IPS DF 6.9 (cell line): Measurements from ENCODE around the gene MAPT.
"Not testable (repeated sequence)": the region's sequence is repeated elsewhere in the genome, so short reads cannot be mapped to it uniquely, and the experiment has no call there.

Experiments used
- DNase-seq: peaks from one replicate; pipeline ENCODE4 v3.0.0-alpha.2; 2013; ENCODE audit warnings: low read depth, low spot score
- H3K27ac ChIP-seq: one replicate; pipeline ENCODE4 v1.5.1; 2013; ENCODE audit warnings: low read length, control low read depth
- H3K27me3 ChIP-seq: 2 replicates; pipeline ENCODE4 v1.6.1; 2013; ENCODE audit warnings: mild to moderate bottlenecking, low read length; ENCODE audit not compliant: control insufficient read depth, insufficient read depth
- H3K36me3 ChIP-seq: 2 replicates; pipeline ENCODE4 v1.6.1; 2013; ENCODE audit warnings: low read length; ENCODE audit not compliant: control insufficient read depth, insufficient read depth
- H3K4me1 ChIP-seq: 2 replicates; pipeline ENCODE4 v1.6.1; 2013; ENCODE audit warnings: low read length; ENCODE audit not compliant: control insufficient read depth, insufficient read depth
- H3K4me3 ChIP-seq: 2 replicates; pipeline ENCODE4 v1.5.1; 2013; ENCODE audit warnings: mild to moderate bottlenecking, low read length
- H3K9me3 ChIP-seq: 2 replicates; pipeline ENCODE4 v1.6.1; 2013; ENCODE audit warnings: low read length, inconsistent platforms; ENCODE audit not compliant: control insufficient read depth, insufficient read depth
- WGBS: extraction: QIAGEN DNeasy Blood & Tissue Kit; methylation state at CpG from one replicate; pipeline ENCODE4 v1.1.7; 2013; ENCODE audit warnings: mixed read lengths, missing lambda C conversion rate; ENCODE audit not compliant: insufficient read length, insufficient coverage; 5-methylcytosine and 5-hydroxymethylcytosine counted together

Gene MAPT

GRCh38 chr17:45910667-45911066 is 16.3 kb downstream of the MAPT start:
- Histone ChIP-seq H3K4me3 (no peak overlapping the region), H3K36me3 (no peaks in the 10 kb centered on the region), H3K9me3 (no peaks in the 10 kb centered on the region), H3K27ac (no peak overlapping the region), H3K4me1 (no peaks in the 10 kb centered on the region; the same call in 1 of the 2 replicates), H3K27me3 (no peaks in the 10 kb centered on the region)
- no CpG with 5 or more reads among the region's 3 CpGs for WGBS
- no peak for DNase-seq

- Histone ChIP-seq H3K27me3 (no peaks in the 10 kb centered on the region), H3K4me3 (no peak overlapping the region), H3K9me3 (no peaks in the 10 kb centered on the region), H3K36me3 (no peaks in the 10 kb centered on the region), H3K4me1 (no peaks in the 10 kb centered on the region; the same call in 1 of the 2 replicates), H3K27ac (no peak overlapping the region)
- no peak for DNase-seq
Measured at GRCh38 chr17:45912319-45912718, 18.0 kb downstream of the MAPT start.

- H3K36me3 ChIP-seq, H3K4me1 ChIP-seq, DNase-seq, H3K9me3 ChIP-seq, H3K4me3 ChIP-seq, H3K27me3 ChIP-seq, H3K27ac ChIP-seq: not testable (repeated sequence)
- WGBS, result no CpG with 5 or more reads among the region's 5 CpGs
Measured at GRCh38 chr17:45913030-45913429, 18.7 kb downstream of the MAPT start.

GRCh38 chr17:45914047-45914717 is 19.8 kb downstream of the MAPT start:
- H3K27ac ChIP-seq, result no peak overlapping the region
- no peaks in the 10 kb centered on the region for H3K27me3 ChIP-seq
- H3K9me3 ChIP-seq, result no peaks in the 10 kb centered on the region
- no peaks in the 10 kb centered on the region for H3K36me3 ChIP-seq
- no peak for DNase-seq
- H3K4me3 ChIP-seq, result no peak overlapping the region
- no peaks in the 10 kb centered on the region for H3K4me1 ChIP-seq
- no CpG with 5 or more reads among the region's 10 CpGs for WGBS

- Histone ChIP-seq H3K27me3 (no peaks in the 10 kb centered on the region), H3K36me3 (no peaks in the 10 kb centered on the region), H3K4me1 (no peaks in the 10 kb centered on the region), H3K9me3 (no peaks in the 10 kb centered on the region), H3K27ac (no peak overlapping the region), H3K4me3 (no peak overlapping the region)
- WGBS, result 100% methylated on average over 2 of the region's 4 CpGs
- no peak for DNase-seq
Measured at GRCh38 chr17:45915263-45915662, 20.9 kb downstream of the MAPT start.

- no peaks in the 10 kb centered on the region for H3K27me3 ChIP-seq
- WGBS, result no CpG with 5 or more reads among the region's 7 CpGs
- DNase-seq, result no peak
Measured at GRCh38 chr17:45917081-45917480, 22.7 kb downstream of the MAPT start.

GRCh38 chr17:45918241-45918745 is 23.9 kb downstream of the MAPT start:
- H3K27ac ChIP-seq, result no peak overlapping the region
- no CpG with 5 or more reads among the region's 2 CpGs for WGBS
- no peaks in the 10 kb centered on the region for H3K36me3 ChIP-seq
- no peaks in the 10 kb centered on the region for H3K9me3 ChIP-seq
- no peaks in the 10 kb centered on the region for H3K27me3 ChIP-seq
- H3K4me1 ChIP-seq, result no peaks in the 10 kb centered on the region
- no peak overlapping the region for H3K4me3 ChIP-seq
- no peak for DNase-seq

More at GRCh38 chr17:45917081-45917480, 22.7 kb downstream of the MAPT start:
- H3K9me3 ChIP-seq, result no peaks in the 10 kb centered on the region
- H3K27ac ChIP-seq, result no peak overlapping the region
- no peak overlapping the region for H3K4me3 ChIP-seq
- H3K4me1 ChIP-seq, result no peaks in the 10 kb centered on the region
- no peaks in the 10 kb centered on the region for H3K36me3 ChIP-seq

GRCh38 chr17:45919136-45919535 is 24.8 kb downstream of the MAPT start:
- no peak overlapping the region for H3K4me3 ChIP-seq
- no peak for DNase-seq
- H3K27me3 ChIP-seq, result no peaks in the 10 kb centered on the region
- no peaks in the 10 kb centered on the region for H3K9me3 ChIP-seq
- no peaks in the 10 kb centered on the region for H3K36me3 ChIP-seq
- H3K27ac ChIP-seq, result no peak overlapping the region
- no CpG with 5 or more reads among the region's 15 CpGs for WGBS
- H3K4me1 ChIP-seq, result no peaks in the 10 kb centered on the region

- Histone ChIP-seq H3K4me3 (no peak overlapping the region), H3K4me1 (no peaks in the 10 kb centered on the region), H3K36me3 (no peaks in the 10 kb centered on the region), H3K27me3 (no peaks in the 10 kb centered on the region), H3K9me3 (no peaks in the 10 kb centered on the region), H3K27ac (no peak overlapping the region)
- DNase-seq, result no peak
- WGBS, result no CpG with 5 or more reads among the region's 9 CpGs
Measured at GRCh38 chr17:45920083-45920482, 25.7 kb downstream of the MAPT start.

GRCh38 chr17:45923511-45924268 is 29.3 kb downstream of the MAPT start:
- no peak overlapping the region for H3K4me3 ChIP-seq
- DNase-seq, result no peak
- no peak overlapping the region for H3K27ac ChIP-seq
- no peaks in the 10 kb centered on the region for H3K27me3 ChIP-seq
- WGBS, result no CpG with 5 or more reads among the region's 7 CpGs
- no peaks in the 10 kb centered on the region for H3K4me1 ChIP-seq
- H3K9me3 ChIP-seq, result peaks cover 5% of the 10 kb centered on the region
- H3K36me3 ChIP-seq, result no peaks in the 10 kb centered on the region
